ENCODE measurements around the gene AP3S2.
"Not testable (repeated sequence)": the region's sequence is repeated elsewhere in the genome, so short reads cannot be mapped to it uniquely, and the experiment has no call there.

The AP3S2 gene

GRCh38 chr15:89864958-89865739, 28.6 kb downstream of the AP3S2 start:
- no peak for DNase-seq (ENCODE audit: low read depth)

DNA sequence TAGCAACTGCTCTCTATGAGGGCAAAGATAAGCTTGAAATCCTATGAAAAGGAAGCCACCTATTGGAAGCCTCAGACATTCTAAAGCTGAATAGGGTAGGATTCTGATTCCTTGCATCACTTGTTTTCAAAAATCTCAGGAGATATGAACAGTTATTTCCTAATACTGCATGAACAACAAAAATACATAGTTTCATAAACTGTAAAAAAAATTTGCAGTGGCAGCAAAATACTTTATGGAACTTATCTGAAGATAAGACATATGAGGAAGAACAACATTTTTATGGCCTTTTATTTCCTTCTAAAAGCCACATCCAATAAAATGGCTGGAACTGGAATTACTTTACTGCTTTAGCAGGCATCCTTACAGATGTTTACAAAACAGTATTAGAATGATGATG, 29.9 kb downstream of the AP3S2 start:
- no peak for DNase-seq (ENCODE audit: low read depth)

DNA sequence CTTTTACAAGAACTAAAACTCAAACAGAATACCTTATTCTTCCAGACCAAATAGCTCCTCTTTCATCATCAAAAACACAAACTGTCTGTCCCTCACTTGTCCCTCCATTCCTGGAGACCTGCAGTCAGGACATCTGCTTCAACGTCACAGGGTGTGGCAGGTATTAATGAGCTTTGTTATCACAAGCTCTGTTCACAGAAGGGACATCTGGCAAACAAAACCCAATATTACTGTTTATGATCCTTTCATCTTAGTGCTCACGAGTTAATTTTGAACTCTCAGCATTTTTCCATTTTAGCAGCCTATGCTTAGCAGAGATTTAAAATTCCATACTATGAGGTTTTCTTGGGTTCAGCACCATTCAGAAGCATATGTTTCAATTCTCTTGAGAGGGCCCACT, 32.9 kb downstream of the AP3S2 start:
- DNase-seq (ENCODE audit: low read depth): no peak

- DNase-seq (ENCODE audit: low read depth): no peak
Observed at GRCh38 chr15:89860431-89860830, 33.4 kb downstream of the AP3S2 start.

DNA sequence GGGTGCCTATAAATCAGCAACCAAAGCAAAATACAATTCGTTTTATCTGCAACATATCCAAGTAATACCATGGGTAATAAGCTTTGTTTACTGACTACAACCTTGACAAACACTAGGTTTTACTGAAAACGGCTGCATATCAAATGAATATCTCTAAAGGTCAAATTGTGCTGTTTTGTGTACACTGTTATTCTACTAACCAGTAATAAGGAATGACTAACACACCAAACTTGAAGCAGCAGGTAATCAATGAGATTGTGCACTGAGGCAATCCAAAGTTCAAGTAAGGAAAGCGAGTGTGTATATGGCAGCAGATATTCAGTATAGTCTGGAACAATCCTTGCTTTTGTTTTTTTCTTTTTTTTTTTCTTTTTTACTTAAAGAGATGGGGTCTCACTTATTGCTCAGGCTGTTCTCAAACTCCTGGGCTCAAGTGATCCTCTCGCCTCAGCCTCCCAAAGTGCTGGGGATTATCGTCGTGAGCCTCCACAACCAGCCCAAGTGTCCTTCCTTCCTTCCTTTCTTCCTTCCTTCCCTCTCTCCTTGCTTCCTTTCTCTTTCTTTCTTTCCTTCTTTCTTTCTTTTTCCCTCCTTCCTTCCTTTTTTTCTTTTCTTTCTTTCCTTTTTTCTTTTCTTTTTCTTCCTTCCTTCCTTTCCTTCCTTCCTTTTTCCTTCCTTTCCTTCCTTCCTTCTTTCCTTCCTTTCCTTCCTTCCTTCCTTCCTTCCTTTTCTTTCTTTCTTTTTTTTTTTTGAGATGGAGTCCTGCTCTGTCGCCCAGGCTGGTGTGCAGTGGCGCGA, 34.9 kb downstream of the AP3S2 start:
- DNase-seq (ENCODE audit: low read depth): no peak

DNA sequence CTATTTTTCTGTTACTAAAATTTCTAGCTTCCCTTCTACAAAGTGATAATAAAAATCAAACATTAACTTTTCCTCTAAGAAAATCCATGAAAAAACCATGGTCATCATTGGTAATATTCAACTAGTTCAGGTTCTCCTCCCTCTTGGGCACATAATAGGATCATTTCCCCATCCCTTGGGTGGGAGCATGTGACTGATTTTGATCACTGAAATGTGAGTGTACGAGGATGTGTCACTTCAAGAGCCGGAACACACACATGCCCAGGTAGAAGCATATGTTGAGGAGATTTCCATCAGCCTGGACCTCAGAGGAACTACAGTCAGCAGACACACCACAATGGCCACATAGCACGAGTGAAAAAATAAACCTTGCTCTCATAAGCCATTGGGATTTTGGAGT, 36.1 kb downstream of the AP3S2 start:
- no peak for DNase-seq (ENCODE audit: low read depth)

DNA sequence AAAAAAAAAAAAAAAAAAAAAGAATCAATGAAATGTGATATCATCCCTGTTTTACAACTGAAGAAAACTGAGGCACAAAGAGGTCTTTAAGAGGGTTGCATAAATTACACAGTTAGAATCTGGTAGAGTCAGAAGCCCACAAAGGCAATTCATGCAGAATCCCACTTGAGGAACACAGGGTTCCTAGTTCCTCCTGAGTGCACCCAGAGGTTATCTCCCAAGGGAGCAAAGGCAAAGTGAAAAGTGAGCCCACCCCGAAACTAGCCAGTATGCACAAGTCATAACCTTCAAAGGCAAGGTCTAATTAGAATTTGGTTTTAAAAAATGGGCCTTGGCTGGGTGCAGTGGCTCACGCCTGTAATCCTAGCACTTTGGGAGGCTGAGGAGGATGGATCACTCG, 37.8 kb downstream of the AP3S2 start:
- no peak for DNase-seq (ENCODE audit: low read depth)

- DNase-seq (ENCODE audit: low read depth): not testable (repeated sequence)
Observed at GRCh38 chr15:89854863-89855262, 38.9 kb downstream of the AP3S2 start.

- DNase-seq (ENCODE audit: low read depth): no peak
Observed at GRCh38 chr15:89852342-89852995, 41.3 kb downstream of the AP3S2 start.

- DNase-seq (ENCODE audit: low read depth): no peak
Observed at GRCh38 chr15:89851673-89852341, 42.0 kb downstream of the AP3S2 start.

DNA sequence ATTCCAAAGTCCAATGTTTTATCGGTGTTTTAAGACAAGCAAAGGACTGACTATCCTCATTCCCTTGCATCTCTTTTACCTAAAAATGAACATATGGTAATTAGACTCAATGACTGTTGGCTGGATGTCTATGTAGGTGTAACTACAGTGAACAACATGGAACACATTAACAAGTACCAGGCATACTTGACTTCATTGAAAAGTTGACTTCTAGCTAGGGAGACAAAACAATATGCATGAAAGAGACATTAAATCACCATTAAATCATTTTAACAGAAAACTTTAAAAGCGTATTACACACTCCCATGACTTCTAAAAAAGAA, 44.9 kb downstream of the AP3S2 start:
- no peak for DNase-seq (ENCODE audit: low read depth)

DNA sequence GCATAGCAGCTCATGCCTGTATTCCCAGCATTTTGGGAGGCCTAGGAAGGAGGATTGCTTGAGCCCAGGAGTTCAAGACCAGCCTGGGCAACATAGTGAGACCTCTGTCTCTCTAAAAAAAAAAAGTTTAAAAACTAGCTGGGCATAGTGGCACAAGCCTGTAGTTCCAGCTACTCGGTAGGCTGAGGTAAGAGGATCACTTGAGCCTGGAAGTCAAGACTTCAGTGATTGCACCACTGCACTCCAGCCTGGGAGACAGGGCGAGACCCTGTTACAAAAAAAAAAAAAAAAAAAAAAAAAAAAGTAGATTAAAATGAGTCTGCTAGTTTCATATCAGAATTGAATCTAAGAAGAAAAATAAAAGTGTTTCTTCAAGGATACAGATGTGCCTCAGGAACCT, 46.7 kb downstream of the AP3S2 start:
- DNase-seq (ENCODE audit: low read depth): no peak

DNA sequence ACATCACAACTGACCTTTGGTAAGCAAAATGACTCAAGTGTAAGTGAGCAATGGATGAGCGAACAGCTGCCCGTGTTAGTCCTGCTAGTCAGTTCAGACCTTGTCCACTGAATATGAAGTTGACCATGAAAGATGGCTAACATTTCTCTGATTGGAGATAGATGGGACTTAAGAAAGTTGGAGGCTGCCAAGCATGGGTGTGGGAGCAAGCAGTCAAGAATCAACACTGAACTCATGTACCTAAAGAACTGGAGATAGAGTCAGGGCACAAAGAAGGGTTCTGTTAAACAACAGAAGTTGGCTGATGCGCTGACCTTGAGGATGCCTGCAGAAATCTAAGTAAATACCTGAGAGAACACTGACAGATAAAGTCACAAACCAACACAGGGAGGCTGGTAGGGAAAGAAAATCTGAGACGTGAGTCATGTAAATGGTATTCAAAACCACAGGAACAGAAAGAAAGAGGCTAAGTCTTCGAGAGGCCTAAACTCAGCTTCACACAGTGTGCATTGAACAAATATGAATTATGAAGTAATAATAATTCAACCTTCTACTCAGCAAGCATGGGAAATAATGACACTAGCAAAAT, 48.4 kb downstream of the AP3S2 start:
- no peak for DNase-seq (ENCODE audit: low read depth)

- DNase-seq (ENCODE audit: low read depth): no peak
Observed at GRCh38 chr15:89841962-89842361, 51.8 kb downstream of the AP3S2 start.

DNA sequence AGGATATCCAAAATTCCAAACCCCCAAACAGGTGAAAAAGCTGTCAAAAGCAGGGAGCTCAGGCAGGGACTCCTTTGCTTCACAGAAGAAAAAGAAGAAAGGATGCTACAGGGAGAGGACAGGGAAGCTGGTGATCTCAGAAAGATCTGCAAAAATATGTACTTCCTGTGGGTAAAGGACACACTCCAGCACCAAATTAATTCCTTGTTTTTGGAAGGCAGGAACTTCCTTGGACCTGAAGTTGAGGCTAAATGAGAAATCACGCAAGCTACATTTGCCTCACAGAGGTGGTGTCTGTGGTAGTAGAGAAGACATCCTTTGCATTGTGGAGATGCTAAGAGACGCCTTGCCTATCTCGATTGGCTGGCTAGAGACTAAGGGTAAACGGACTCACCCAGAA, 52.5 kb downstream of the AP3S2 start:
- no peak for DNase-seq (ENCODE audit: low read depth)

DNA sequence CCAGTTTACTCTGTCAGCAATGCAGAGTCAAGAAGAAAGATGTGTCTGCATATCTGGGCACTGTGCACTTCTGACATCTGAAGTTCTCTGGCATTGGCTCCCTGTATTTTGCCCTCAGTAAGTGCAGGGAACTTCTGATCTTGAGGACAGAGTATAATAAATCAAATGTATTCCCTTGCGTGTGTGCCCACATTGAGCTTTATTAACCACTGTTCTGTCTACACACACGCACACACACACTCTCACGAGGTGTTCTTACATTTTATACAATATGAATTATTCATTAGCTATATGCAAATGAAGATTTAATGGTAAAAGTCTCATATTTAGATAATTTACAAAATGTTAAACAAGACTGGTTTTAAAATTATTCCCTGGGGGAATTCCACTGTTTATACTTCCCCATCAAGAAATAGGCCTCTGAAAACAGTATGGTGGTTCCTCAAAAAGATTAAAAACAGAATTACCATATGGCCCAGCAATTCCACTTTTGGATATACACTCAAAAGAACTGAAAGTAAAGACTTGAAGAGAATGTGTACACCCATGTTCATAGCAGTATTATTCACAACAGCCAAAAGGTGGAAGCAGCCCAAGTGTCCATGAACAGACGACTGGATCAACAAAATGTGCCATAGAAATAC, 54.5 kb downstream of the AP3S2 start:
- no peak for DNase-seq (ENCODE audit: low read depth)

DNA sequence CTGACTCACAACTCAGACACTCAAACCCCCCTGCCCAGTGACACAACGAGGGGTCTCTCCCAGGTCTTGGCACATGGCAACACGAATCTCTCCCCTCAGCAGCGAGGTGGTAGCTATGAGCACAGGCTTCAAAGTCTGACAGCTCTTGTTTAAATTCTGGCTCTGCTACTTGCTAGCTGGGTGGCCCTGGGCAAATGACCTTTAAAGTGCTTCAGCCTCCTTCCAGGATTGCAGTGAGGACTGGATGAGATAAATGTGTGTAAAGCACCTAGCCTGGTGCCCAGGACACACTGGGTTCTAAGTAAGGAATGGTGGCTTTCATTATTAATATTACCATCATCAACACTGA, 56.0 kb downstream of the AP3S2 start:
- no peak for DNase-seq (ENCODE audit: low read depth)

DNA sequence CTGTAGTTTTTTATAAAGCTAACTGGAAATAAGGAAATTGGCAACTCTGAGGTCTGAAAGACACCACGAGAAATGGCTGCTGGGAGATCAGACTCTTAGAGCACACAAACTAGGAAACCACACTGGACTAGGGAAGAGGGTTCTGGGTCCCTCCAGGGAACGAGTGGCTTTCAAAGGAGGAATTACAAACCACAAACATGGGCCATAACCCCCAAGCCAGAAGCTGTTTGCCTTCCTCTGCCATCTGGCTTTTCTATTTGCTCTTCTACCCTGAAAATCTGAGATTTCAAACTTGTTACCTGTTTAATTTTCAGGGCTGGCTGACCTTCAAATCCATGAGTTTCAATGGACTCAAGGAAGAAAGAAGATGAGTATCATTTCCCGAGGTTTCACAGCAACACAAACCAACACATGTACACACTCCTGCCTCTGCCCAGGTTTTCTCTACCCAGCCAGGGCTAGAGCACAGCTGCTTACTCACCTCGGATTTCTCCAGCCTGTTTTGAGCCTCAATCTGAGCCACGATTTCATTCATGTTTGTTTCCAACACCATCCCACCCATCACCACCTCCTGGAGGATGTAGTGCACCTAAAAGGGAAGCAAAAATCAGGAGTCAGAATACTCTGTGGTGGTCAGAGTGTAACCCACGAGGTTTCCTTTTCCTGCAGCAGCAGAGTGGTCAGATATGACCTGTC, 56.5 kb downstream of the AP3S2 start:
- no peak for DNase-seq (ENCODE audit: low read depth)

GRCh38 chr15:89836267-89837133, 57.3 kb downstream of the AP3S2 start:
- no peak for DNase-seq (ENCODE audit: low read depth)

- no peak for DNase-seq (ENCODE audit: low read depth)
Observed at GRCh38 chr15:89835176-89835564, 58.6 kb downstream of the AP3S2 start.
